Activated effector memory CD4-positive, alpha-beta T cell treated with Interleukin-2 at 50 U/mL for 16 hours (primary cell): ENCODE measurements around the gene VPS18.
"Not testable (repeated sequence)": the region's sequence is repeated elsewhere in the genome, so short reads cannot be mapped to it uniquely, and the experiment has no call there.

ENCODE experiments used
- DNase-seq: peaks from one replicate; pipeline ENCODE4 v3.0.0-alpha.2; 2020

Gene VPS18

GRCh38 chr15:40893733-40894680 lies at the start of gene VPS18:
Gene VPS18 (plus strand): TSS chr15:40894450. CDS start chr15:40894769, 319 bp downstream.
- DNase-seq = peak; percentile 97

- peak; percentile 16 for DNase-seq
Measured at GRCh38 chr15:40844696-40845030, 49.6 kb upstream of the VPS18 start.

GRCh38 chr15:40845036-40845435 lies 49.2 kb upstream of the VPS18 start:
- no peak for DNase-seq

- DNase-seq = no peak
Measured at GRCh38 chr15:40845511-40846284, 48.6 kb upstream of the VPS18 start.

- DNase-seq = no peak
Measured at GRCh38 chr15:40846841-40847222, 47.4 kb upstream of the VPS18 start.

GRCh38 chr15:40847223-40847961 lies 46.9 kb upstream of the VPS18 start:
- DNase-seq = no peak

GRCh38 chr15:40850576-40851112 lies 43.6 kb upstream of the VPS18 start:
- DNase-seq = no peak

- no peak for DNase-seq
Measured at GRCh38 chr15:40852529-40852928, 41.7 kb upstream of the VPS18 start.

- no peak for DNase-seq
Measured at GRCh38 chr15:40853241-40853890, 40.9 kb upstream of the VPS18 start.

GRCh38 chr15:40854161-40854560 lies 40.1 kb upstream of the VPS18 start:
- no peak for DNase-seq

GRCh38 chr15:40855706-40856234 lies 38.5 kb upstream of the VPS18 start:
- DNase-seq = no peak

GRCh38 chr15:40856746-40857145 lies 37.5 kb upstream of the VPS18 start:
- no peak for DNase-seq

- peak; percentile 69 for DNase-seq
Measured at GRCh38 chr15:40857601-40858341, 36.5 kb upstream of the VPS18 start.

GRCh38 chr15:40858706-40859105 lies 35.5 kb upstream of the VPS18 start:
- DNase-seq = no peak

GRCh38 chr15:40859206-40859851 lies 34.9 kb upstream of the VPS18 start:
- DNase-seq = peak; percentile 64

GRCh38 chr15:40861147-40861546 lies 33.1 kb upstream of the VPS18 start:
- DNase-seq = not testable (repeated sequence)

- no peak for DNase-seq
Measured at GRCh38 chr15:40863660-40864270, 30.5 kb upstream of the VPS18 start.

GRCh38 chr15:40867199-40867598 lies 27.1 kb upstream of the VPS18 start:
- no peak for DNase-seq

- no peak for DNase-seq
Measured at GRCh38 chr15:40869686-40870085, 24.6 kb upstream of the VPS18 start.

GRCh38 chr15:40870716-40871115 lies 23.5 kb upstream of the VPS18 start:
- DNase-seq = no peak
